Measurements from ENCODE around the gene GAS7.
"Not testable (repeated sequence)": the region's sequence is repeated elsewhere in the genome, so short reads cannot be mapped to it uniquely, and the experiment has no call there.

GAS7 gene

DNA sequence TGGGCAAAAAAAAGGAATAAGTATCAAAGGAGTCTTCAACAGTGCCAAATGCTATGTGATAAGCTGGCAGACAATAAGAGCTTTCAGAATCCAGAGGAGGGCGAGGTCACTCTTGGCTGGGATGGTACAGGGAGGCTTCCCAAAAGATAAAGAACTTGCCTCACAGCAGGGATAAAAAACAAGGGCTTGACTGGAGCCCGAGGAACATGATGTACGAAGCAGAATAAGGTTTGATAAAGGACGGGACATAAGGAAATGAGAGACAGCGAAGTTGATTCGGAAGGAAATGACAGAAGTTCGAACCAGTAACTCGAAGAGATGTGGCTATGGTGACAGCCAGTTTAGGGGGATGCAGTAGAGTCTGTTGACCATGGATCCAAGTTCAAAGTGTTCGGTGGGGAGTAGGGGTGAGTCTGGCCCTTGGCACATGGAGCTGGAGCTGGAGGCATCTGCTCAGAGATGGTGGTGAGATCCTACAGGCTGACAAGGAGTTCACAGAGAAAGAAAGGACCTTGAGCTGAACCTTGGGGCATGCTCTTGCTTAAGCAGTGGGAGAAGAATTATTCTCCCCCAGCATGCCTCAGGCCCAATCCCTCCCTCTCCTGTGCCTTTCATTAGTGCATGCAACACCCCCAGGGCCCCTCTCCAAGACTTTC is 155.7 kb downstream of the GAS7 start:
- no peak for DNase-seq

DNA sequence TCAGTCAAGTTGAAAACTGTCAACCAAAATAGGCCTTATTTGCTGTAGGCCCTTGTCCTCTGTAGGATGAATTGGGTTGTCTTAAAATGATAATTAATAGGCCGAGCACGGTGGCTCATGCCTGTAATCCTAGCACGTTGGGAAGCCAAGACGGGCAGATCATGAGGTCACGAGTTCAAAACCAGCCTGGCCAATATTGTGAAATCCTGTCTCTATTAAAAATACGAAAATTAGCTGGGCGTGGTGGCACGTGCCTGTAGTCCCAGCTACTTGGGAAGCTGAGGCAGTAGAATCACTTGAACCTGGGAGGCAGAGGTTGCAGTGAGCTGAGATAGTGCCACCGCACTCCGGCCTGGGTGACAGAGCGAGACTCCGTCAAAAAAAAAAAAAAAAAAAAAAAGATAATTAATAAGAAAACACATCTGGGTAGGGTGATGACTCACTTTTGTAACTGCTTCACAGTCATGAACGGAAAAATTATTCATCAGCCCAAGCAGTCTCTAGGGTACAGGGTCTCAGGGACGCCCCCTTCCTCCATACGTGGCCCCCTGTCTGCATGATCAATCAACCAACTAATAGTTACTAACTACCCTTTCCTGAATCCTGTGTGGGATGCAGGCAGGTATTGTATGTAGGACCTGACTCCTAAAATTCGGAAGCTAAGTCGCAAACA is 156.4 kb downstream of the GAS7 start:
- DNase-seq = no peak

DNA sequence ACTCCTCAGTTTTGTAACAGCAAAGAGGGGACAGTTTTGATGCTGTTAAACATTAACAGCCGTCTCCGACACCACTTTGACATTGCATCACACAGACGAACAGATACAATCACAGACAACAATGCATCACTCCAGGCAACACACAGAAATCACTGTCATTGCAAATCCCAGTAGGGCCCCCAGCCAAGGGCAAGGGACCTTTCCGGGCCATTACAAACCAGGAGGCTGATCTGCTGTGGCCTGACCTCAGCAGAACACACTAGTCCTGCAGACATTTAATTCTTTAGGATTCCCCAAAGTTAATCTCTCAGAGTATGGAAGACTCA is 157.2 kb downstream of the GAS7 start:
- DNase-seq = no peak

DNA sequence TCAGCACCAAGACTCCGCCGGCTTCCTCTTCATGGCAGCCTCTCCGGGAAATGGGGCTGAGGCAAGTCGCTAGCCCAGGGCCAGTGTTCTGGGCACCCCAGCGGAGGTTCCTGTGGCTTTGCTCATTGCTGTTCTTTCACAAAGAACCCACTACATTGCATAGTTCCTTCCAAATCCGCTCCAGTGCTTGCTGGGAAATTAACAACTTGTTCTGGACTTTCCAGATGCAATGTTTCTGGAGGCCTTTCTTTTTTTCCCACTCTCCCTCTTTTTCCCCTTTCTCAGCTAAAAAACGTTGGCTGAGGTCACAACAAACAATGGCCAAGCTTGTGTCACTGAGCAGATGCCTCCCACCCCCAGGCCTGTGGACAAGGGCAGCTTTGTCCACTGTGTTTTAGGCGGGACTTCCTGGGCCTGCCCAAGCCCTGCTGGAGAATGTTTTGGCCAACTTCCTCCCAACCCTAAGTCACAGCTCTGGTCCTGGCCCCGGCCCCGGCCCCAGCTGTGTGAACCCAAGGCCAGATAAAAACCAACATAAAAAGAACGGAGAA is 161.8 kb downstream of the GAS7 start:
- DNase-seq = no peak

DNA sequence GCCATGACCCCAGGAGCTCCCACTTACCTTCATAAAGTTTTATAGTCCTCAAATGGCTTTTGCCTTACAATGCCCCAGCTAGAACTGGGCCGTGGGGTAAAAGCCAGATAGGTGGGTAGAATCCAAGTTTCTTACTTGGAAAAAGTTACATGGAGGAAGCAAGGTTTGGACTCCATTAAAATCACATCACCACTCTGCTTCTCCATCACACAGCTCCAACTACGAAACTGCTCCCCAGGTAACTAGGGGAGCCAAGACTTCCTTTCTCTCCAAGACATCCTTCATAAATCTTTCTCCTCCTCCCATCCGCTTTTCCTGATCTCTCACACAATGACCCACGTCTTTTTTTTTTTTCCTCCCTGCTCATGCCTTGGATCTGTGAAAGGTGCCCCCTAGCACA is 162.5 kb downstream of the GAS7 start:
- no peak for DNase-seq

DNA sequence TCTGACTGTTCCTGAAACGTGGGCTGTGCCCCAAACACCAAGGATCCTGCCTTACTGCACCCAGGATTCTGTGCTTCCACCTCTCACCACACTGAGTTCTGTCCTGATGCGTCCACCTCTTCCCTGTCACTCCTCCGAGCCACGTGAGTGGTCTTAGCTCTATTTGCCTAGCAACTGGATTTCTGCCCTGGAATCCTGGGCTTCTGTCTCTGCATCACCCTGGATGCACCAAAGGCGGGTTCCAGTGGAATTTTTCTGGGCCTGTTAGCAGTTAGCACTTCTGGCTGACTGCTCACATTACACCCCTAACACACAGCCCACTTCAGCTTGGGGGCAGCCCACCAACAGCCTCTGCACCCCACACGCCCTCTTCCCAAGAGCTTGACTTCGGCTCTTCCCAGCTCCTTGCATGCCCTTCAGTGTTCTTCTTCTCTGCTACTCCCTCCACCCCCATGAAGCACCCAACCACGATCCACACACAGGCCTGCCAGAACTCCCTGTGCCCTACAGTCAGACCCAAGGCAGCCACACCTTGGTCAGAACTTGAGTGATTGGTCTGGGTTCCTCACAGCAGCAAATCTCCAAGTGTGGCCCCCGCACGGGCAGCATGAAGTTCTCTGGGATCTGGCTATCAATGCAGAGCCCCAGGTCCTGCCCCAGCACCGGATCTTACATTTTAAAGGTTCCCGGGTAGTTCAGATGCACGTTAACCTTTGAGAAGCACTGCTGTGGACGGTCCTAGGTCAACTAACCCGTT is 163.5 kb downstream of the GAS7 start:
- DNase-seq = no peak

DNA sequence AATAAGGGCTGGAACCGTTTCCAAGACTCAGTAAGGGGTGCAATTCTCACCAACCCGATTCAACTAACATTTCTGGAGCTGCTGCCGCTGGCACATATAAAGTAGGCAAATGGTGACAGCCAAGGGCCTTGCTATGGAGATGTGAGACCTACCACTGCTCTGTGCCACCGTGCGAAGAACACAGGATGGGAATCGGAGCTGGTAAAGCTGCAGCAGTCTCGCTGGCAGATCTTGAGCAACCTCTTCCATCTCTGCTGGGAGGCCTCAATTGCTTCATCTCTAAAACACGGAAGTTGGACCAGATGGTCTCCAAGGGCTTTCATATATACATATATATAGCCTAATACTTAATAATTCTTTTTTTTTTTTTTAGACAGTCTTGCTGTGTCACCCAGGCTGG is 164.4 kb downstream of the GAS7 start:
- no peak for DNase-seq

DNA sequence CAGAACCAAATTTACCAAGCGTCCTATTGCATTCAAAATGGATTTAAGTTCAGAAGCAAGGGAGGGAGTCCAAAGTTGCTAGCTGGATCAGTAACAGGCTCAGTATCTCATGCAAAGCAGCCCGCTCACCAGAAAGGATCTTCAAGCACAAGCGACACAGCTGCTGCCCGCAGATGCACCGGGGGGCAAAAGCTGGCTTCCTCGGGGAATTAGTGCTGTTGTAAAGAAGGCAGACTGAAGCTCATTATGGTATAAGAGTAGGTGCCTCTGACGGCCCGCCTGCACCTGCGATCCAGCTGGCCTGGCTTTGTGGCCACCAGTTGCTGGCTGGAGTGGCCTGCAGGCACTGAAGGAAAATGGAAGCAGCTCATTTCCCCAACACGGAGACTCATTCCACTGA is 165.0 kb downstream of the GAS7 start:
- DNase-seq = peak; percentile 87

DNA sequence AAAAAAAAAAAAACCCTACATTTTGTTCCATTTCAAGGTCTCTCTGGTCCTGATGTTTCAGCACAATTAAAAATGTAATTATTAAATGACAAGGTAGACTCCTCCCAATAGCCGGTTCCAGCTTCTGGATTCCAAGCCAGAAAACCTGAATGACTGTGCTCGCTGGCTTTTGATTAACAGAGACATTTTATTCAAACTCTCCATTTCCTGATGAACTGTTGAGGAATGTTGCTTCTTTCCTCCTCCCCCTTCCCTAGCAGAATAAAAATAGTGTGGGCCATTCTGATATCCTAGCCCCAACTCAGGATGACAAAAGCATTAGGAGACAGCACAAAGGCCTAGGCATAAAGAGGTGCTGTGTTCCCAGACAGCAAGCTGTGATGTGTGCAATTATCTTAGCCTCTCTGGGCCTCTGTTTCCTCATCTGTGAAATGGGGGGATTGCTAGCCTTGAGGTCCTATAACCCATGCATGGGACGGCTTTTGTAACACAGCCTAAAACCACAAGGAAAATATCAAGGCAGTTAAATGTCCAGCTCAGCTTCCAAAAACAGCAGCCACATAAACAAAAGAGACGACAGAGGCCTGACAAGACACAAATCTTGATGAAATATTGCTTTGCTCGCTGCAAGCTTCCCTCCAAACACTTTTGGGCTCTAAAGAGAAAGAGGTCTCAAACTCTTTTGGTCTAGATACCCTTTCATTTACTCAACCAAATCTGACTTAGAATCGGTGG is 166.1 kb downstream of the GAS7 start:
- no peak for DNase-seq

DNA sequence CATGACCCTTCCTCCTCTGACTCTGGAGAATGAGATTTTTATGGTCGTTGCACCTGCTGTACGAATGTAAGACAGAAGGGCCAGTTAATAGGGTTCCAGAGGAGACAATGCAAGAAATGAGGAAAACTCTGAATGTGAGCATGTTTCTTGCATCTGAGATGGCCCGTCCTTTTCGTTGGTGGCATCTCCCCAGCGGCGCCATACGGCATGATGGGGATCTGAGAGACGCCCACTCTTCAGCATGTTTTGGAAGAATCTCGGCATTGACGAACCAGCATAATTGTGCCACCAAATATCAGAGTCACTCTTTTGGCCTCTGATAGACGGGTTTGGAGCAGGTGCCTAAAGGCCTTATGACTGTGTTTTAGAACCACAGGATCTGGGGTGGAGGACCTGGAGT is 166.8 kb downstream of the GAS7 start:
- DNase-seq = no peak

DNA sequence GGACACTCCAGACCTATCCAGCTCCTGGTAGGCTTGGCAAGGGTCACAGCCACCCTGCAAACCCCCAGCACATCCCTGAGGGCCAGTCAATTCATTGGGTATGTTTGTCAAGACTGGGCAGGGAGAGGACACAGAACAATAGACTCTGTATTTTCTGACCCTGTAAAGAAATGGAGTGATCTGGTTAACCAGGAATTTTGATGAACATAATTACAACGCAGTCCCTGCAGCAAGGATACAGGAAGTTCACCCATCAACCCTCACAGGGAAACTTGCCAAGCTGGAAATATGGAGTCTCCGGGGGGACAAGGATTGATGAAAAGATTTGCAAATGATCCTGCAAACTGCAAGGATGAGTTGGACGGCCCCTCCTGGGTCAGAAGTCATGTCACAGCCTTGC is 167.3 kb downstream of the GAS7 start:
- DNase-seq = no peak

DNA sequence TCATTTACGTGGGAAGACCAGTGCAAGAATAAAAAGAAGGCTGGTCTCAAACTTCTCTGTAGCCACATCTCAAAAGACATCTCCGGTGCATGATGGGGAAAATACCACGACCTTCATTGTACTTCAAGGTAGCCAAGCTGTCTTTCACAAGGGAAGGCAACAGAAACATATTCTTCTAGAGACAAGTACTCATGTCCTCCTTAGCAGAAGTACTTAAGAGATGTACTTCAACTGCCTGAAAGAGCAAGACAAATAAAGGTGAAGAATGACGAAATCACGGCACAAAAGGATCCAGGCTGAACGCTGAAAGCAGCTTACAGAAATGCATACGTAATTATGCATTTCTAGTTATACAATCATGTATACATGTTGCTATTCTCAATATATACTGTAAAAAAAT is 169.3 kb downstream of the GAS7 start:
- no peak for DNase-seq

DNA sequence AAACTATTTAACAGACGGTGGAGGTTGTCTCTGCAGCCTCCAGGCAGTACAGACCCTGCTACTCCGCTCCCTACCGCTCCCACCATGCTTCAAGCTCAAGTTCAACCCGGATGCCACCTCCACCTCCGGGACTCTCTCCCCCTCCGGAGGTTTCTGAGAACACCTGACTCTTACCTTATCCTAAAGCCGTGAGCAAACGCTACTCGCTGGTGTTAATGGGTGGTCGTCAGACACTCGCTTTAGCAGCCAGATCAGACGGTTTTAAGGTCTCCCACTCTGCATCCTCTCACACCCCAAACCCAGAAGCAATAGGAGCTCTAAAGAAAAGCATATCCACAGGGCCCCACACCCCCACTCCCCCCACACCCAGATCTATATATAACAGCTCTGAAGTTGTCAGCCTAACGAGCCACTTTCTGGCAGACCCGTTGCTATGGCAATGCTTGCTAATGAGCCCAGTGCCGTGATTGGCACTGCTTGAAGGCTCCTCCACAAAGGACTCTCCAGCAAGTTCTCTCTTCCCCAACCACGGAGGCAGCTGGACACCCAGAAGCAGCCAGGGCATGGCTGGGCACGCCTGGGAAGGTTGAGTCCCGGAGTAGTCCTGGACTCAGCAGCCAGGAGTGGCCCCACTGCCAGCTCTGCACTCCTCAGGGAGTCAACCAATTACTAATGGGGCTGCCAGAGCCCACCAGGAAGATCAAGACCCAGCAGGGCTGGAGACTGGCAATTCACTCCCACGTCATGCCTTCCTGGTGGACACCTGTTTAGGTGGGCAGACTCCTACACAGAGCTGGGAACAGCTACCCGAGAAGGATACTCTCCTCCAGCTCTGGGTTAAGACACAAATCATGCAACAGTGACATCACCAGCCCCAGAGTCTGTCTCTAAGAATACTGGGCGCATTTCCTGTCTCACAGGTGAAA is 172.2 kb downstream of the GAS7 start:
- DNase-seq = peak; percentile 13

DNA sequence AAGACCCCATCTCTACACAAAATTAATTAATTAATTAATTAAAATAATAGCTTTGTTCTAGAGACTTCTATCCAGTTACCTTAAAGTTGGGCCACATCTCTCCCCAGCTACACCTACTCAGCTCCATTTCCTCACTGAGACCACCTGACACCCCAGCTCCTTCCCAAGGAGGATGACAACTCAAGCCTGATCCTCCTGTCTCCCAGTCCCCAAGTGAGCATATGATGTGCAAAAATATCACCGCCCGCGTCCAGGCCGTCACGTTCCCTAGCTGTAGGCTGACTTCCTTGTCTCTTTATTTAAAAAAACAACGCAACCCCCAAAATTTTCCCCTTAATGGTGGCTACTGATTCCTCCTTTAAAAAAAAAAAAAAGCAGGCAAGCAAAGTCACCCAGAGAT is 173.2 kb downstream of the GAS7 start:
- no peak for DNase-seq

DNA sequence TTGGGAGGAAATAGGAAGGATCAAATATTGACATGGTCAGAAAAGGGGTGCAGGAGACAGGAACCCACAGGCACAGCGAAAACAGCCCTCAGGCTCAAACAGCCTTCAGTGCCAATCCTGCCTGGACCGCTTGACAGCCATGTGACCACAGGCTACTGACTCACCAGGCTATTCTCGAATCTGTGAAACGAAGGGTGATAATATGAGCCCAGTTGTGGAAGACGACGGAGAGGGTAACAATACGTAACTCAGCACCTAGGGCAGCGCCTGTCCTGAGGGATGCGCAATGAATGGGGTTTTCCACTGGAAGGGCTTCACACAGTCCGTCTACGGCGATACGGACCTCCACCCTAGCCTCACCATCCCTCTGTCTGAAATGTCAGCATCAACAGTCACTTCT is 176.0 kb downstream of the GAS7 start:
- DNase-seq = no peak

DNA sequence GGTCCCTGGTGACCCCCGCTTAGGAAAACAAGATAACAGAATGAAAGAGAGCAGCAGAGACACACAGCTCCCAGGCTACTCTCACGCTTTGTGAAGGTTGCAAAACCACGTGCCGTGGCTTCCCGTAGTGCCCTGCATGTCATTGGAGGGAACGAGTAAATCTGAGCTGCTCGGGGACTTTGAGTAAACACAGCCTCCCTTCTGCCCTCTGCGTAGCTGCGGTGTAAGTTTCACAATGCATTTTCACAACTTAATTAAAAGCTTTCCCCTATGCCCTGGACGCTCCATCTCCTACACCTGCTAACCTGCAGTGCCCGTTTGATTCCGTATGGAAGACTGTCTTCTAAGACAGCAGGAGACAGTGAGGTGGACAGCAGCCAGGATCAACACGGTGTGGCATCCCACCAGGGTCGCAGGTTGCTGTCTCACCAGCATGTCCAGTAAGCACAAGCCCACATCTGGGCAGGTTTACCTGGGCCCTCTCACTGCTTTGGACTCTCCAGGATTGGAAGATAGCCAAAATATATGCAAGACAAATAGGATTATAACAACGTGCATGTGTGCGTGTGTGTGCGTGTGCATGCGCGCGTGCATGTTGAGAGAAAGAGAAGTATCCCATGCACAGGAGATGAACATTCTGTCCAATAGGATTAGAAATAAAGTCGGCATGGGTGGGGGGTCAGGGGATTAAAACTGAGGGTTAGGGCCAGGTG is 177.0 kb downstream of the GAS7 start:
- no peak for DNase-seq

DNA sequence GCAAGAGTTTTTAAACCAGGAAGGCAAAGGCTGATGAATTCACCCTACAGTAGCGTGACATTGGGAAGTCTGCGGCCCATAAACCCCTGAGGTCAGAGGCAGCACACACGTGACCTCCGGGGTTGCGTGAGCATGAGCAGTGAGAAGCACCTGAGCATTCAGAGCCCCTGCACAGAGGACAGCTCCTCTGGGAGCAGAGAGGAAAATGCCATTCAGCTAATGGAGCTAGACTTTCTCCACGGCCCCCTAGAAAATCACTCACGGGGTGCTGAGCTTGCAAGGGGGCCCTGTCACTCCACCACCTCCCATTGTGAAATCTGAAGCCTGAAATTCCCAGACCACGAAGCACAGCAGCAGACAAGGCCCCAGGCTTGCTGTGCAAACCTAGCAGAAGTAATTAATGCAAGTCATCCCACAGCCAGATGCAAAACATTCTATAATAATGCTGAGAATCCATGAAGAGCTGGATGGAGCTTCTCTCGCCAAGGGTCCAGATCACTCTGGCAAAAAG is 178.4 kb downstream of the GAS7 start:
- DNase-seq = peak; percentile 56

DNA sequence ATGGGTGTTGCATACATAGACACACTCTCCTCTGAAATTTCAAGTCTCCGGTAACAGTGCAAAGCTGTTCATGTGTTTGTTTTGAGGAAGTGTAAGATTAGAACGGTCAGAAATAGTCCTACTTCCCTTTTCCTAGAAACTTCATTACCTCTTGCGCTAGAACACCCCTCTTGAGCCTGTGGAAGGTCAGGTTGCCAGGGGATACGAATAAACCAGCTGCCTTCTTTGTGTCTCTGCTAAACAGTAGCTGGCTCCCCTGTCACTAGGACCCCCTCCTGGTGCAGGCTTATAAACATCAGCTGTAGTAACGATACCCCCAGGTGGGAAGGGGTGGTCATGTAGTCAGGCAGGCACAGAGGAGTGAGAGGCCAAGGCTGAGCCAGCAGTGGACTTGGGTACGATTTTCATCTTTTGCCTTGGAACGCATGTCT is 179.9 kb downstream of the GAS7 start:
- no peak for DNase-seq

DNA sequence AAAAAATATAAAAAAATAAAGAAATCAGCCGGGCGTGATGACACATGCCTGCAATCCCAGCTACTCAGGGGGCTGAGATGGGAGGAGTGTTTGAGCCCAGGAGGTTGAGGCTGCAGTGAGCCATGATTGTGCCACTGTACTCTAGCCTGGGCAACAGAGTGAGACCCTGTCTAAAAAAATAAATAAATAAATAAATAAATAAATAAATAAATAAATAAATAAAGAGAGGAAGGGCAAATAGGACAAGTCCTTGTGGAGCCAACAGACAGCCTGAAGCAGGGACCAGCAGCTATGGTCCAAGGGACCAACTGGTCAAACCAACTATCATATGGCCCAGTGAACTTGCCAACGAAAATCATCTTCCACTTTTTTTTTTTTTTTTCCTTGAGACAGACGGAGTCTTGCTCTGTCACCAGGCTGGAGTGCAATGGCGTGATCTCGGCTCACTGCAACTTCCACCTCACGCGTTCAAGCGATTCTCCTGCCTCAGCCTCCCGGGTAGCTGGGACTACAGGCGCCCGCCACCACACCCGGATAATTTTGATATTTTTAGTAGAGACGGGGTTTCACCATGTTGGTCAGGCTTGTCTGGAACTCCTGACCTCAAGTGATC is 181.3 kb downstream of the GAS7 start:
- not testable (repeated sequence) for DNase-seq

DNA sequence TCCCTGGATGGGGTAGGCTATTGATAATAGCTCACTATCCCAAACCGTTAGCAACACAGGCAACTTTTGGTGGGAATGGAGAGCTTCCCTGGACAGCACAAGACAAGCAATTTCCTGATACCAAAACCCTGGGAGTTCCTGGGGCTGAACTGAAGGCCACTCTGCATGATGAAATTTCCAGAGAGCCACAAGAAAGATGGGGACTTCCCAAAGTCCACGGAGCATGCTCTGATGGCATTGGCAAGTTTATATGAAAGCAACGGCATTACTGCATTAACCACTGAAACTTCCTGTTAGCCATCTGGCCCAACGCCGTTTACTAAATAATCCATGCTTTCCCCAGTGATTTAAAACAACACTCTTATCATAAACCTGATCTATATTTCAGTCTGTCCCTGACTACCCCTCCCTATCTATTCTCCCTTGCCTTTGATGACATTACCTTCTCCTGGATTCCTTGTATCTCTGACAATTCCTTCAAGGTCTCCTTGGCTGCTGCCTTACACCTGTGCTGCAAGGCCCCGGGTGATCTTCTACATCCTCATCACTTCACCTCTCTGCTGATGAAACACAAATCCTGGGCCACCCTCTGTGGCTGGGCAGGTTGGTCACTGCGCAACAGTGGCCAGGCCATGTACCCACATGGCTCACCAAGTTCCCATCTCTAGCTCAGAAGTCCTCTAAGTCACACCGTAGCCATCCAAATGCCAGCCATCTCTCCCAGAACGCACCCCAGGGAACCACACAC is 184.9 kb downstream of the GAS7 start:
- no peak for DNase-seq
